ENCODE results near the gene PEX10. TPM values are rescaled to one million over a fixed set of nuclear protein-coding genes. Genes with fewer than 3 reads are reported as not detected.

Gene PEX10
- total and polyA plus RNA-seq, 2 of the 8 experiments (the other 6 are each of a cell fraction or from before 2014, with no cell fraction given): 24.3 to 26.9 TPM

DNA sequence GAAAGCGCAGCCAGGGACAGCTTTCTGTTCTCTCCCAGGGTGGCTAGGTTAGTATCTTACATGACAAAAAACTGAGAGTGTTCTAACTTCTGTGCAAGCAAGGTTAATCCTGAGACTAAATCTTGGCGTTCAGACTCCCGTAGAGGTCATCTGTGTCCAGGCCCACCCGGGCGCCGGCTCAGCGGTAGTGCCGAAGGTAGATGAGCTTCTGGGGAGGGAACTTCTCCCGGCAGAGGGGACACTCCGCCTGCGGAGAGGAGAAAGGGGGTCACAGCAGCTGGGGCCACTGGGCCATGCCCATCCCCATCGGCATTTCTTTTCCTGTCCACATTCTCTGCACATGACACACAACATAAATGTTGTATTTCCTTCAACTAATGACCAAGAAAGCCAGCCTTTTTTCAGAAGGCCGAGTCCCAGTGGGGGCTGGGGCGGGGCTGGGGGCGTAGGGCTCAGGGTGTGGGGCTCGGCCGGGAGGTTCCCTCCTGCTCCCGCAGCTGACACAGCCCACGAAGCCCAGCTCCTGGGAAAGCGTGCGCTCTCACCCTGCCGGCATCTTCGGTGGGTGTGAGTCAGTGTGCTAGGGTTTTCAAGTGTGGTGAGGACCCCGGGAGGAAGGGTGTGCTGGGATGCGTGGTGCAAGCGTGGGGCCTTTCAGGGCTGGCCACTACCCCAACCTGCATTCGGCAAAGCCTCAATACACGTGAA is 6.6 kb downstream of the PEX10 start:
- H3K79me1 ChIP-seq (ENCODE audit: low read depth, low read length): no peaks in the 10 kb centered on the region; the same call in 1 of the 2 replicates
- H2BK20ac ChIP-seq (ENCODE audit: low read length): no peak overlapping the region
- no peak overlapping the region for H3K9ac ChIP-seq (replicated peaks in 1 of 4; ENCODE audit: extremely low read depth in 1 of 4, low read depth in 3 of 4, low read length in 3 of 4)
- no peak overlapping the region for H3K14ac ChIP-seq (ENCODE audit: insufficient read length)
- H3K4me1 ChIP-seq (replicated peaks in 1 of 4; ENCODE audit: control insufficient read depth in 3 of 4, insufficient read depth in 4 of 4, low read length in 3 of 4): no peaks in the 10 kb centered on the region
- H2BK120ac ChIP-seq (replicated peaks; ENCODE audit: low read depth, low read length): no peak overlapping the region
- H3K9me3 ChIP-seq (ENCODE audit: insufficient read depth in 2 of 2, low read depth in 1 of 2, low read length in 1 of 2): no peaks in the 10 kb centered on the region
- H3K36me3 ChIP-seq (ENCODE audit: control insufficient read depth in 2 of 4, insufficient read depth in 4 of 4, low read length in 3 of 4): peaks cover 20 to 51% (median 42%) of the 10 kb centered on the region in 4 experiments
- H2BK5ac ChIP-seq (ENCODE audit: low read depth, low read length): no peak overlapping the region
- H3K18ac ChIP-seq (ENCODE audit: extremely low read depth, low read length): no peak overlapping the region
- H3K56ac ChIP-seq (replicated peaks; ENCODE audit: insufficient read length, low read depth, low read length): no peak overlapping the region
- ChIA-PET CTCF (ENCODE audit: partially characterized antibody) (no interaction called here), POLR2A (ENCODE audit: partially characterized antibody) (interaction anchor here (4.4 to 6.7 kb wide), 2 partner anchors 8 to 13 kb away, joined by 29 read pairs; partner anchors contain the start of genes MORN1 and RER1)
- no peak overlapping the region for H4K91ac ChIP-seq (replicated peaks; ENCODE audit: insufficient read length, low read length)
- H3K23me2 ChIP-seq (ENCODE audit: low read depth, low read length): no peaks in the 10 kb centered on the region
- no peak for TF ChIP-seq KDM4A (IDR thresholded peaks at IDR 0.05; ENCODE audit: low read depth, low read length, severe bottlenecking)
- 0 out of 2 replicates have a peak, but pooled peaks have one; percentile 50 for TF ChIP-seq POLR2AphosphoS5 (IDR thresholded peaks at IDR 0.05; ENCODE audit: low read depth, low read length)
- TF ChIP-seq TAF7 (optimal IDR thresholded peaks at IDR 0.05; ENCODE audit: borderline replicate concordance, low read depth, low read length): no peak
- no peak overlapping the region for H4K5ac ChIP-seq (ENCODE audit: insufficient read length, low read depth, low read length)
- FAIRE-seq (no peak), DNase-seq (ENCODE audit: low read depth in 1 of 2, low spot score in 2 of 2) (no peak)
- H2BK15ac ChIP-seq (ENCODE audit: low read length): no peak overlapping the region
- H3K79me2 ChIP-seq (ENCODE audit: control insufficient read depth in 1 of 2, insufficient read depth in 2 of 2, low read length in 2 of 2): no peaks in the 10 kb centered on the region
- WGBS, 2 experiments (ENCODE audit: extremely low coverage in 1 of 2, insufficient coverage in 1 of 2, insufficient read length in 1 of 2, insufficient replicate concordance in 2 of 2, low coverage in 1 of 2, low lambda C conversion rate in 2 of 2, missing lambda C conversion rate in 1 of 2): 96% methylated on average over 24 of the region's 28 CpGs; no CpG with 5 or more reads in 1 of the 2 experiments
- H3K4me2 ChIP-seq (ENCODE audit: insufficient read depth in 1 of 2, low read depth in 2 of 2, low read length in 2 of 2): no peak overlapping the region
- no peak overlapping the region for H2BK12ac ChIP-seq (ENCODE audit: low read depth, low read length)
- no peak overlapping the region for H2AFZ ChIP-seq (ENCODE audit: low read length)
- peaks cover 4 to 29% of the 10 kb centered on the region in 2 experiments for H4K20me1 ChIP-seq (replicated peaks in 1 of 2; ENCODE audit: control insufficient read depth in 1 of 2, insufficient read depth in 2 of 2, low read length in 2 of 2)
- no peak overlapping the region for H2AK5ac ChIP-seq (ENCODE audit: low read depth, low read length)
- H3K23ac ChIP-seq (ENCODE audit: insufficient read length): no peak overlapping the region
- H3K4me3 ChIP-seq (ENCODE audit: extremely low read depth in 1 of 4, insufficient read depth in 2 of 4, low read depth in 3 of 4, low read length in 4 of 4): no peak overlapping the region
- no peak overlapping the region for H4K8ac ChIP-seq (ENCODE audit: extremely low read depth, insufficient read depth, low read length)
- no peaks in the 10 kb centered on the region for H3K27me3 ChIP-seq (replicated peaks in 1 of 4; ENCODE audit: control insufficient read depth in 3 of 4, extremely low read depth in 1 of 4, insufficient read depth in 3 of 4, low read length in 3 of 4)
- no peak overlapping the region for H3K4ac ChIP-seq (replicated peaks; ENCODE audit: insufficient read length, low read depth, low read length)
- H3K27ac ChIP-seq (ENCODE audit: low read depth, low read length): no peak overlapping the region

Measured in H1 (cell line).